HG03108 (cell line): ENCODE measurements around the gene RNF17.

ENCODE experiments used
- ATAC-seq: cut with Tn5 transposase; IDR thresholded peaks from one replicate; pipeline ENCODE4 v1.9.1; 2021; ENCODE audit warnings: moderate library complexity; ENCODE audit not compliant: unreplicated experiment

The RNF17 gene

DNA sequence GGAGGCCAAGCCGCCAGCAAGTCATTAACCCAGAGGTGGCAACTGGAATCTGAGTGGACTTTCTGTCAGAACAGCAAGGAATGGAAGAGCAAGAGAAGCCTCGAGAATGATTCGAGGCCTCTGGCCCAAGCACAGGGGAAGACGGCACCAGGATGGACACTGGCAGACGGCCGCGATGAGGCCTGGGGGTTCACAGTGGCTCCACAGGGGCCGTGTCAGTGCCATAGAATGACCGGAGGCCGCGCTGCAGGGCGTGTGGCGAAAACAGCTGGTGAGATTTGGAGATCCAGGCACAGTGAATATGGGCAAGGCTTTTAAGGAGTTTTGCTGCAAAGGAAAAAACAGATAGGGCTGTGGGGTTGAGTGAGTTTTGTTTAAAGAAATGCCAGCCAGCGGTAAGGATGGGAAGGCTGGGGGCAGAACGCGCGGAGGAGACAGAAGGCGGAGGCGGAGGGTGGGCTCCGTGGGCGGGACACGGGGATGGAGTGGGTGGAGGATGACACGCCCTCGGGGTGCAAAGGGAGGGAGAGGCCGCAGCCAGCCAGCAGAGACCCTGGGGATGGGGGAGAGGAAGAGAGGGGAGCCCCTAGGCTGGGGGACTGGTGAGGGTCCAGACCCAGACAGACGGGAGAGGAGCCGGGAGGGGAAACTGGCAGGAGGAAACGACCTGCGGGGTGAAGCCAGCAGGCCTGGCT lies 130.5 kb downstream of the RNF17 start:
- ATAC-seq, result no peak

GRCh38 chr13:24894972-24895300 lies 131.0 kb downstream of the RNF17 start:
- ATAC-seq, result no peak

DNA sequence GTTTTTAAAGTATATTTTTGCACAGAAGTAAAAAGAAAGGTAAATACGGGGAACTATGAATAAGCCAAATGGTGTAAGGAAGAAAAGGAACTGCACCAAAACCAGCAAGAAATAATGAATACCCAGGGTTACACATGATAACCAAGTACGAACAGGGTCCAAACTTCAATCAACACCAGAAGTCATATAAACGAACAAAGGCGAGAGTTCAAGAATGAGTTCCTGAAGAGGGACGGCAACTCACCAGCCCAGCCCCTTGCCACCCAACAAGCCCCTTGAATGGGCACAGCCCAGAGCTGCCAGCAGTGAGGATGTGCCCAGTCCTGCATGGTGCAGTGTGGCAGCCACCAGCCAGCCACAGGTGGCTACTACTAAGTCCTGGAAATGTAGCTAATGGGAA lies 132.1 kb downstream of the RNF17 start:
- no peak for ATAC-seq

DNA sequence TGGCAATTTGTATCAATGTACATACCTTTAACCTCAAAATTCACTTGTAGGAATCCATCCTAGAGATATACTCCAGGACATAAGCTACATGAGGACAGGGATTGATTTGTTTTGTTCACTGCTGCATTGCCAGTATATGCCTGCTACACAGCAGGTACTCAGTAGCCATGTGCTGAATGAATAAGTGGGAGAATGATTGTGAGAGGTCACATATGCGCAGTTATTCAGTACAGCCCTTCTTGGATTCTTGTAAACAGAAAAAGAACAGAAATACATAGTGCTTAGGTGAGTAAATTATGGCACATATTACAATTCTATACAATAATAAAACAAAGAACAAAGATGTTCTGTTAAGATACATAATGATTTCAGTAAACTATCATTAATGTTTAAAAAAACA lies 133.3 kb downstream of the RNF17 start:
- ATAC-seq, result no peak

GRCh38 chr13:24899601-24900000 lies 135.6 kb downstream of the RNF17 start:
- ATAC-seq, result no peak

DNA sequence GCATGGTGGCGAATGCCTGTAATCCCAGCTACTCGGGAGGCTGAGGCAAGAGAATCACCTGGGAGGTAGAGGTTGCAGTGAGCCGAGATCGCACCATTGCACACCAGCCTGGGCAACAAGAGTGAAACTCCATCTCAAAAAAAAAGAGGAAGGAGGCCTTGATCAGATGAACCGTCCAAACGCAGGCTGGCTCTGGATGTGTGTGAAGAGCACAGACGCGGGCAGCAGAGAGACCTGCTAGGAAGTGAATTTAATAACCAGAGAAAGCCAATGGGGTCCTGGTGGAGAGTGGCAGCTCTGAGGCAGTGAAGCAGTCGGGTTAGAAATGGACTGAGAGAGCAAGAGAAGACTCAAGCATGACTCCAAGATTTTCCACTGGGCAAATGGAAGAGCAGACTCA lies 136.5 kb downstream of the RNF17 start:
- ATAC-seq, result no peak

DNA sequence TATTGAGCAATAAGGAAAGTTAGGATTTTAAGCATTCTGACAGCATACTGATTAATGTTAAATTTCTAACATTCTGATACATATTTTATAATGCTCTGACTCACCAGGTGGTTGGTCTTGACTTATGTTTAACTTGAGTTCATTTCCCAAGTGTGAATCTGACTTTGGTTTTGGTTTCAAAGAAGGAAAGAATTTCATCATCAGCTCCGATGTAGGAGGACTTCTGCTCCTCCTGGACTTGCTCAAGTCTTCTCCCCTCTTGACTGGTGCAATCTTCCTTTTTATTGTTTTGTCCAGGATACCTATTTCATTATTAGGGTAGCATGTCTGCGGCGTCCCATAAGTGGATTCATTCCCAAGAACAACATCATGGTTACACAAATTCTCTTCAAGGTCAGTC lies 141.3 kb downstream of the RNF17 start:
- ATAC-seq, result no peak

GRCh38 chr13:24906268-24906667 lies 142.3 kb downstream of the RNF17 start:
- ATAC-seq, result no peak

GRCh38 chr13:24910502-24911132 lies 146.6 kb downstream of the RNF17 start:
- ATAC-seq, result no peak

DNA sequence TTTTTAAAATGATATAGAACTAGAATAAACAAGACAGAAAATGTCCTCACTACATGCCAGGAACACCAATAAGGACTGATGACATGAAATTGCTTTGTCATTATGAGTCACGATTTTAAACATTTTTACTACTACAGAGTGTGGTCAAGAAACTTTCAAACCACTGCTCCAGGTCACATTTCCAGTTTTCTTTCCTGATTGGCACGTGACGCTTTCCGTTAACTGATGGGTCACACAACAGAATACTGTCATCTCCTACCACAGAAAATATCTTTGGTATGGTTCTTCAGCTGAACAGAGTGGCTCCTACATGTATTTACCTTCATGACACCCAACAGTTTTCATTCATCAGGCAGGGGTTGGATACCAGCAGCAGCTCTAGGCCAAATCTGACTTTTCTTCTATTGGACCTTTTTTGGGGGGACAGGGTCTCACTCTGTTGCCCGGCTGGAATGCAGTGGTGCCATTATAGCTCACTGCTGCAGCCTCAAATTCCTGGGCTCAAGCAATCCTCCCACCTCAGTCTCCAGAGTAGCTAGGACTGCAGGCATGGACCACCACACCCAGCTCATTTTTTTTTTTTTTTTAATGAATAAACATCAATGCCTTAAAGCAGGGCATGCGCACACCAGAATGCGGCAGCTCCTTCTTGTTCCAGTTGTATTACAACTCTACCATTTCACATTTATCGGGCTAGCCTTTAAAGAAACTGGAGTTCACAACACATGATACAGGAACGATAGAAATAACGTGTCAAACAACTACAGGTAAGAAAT lies 147.4 kb downstream of the RNF17 start:
- ATAC-seq, result no peak

- no peak for ATAC-seq
Measured at GRCh38 chr13:24916464-24916863, 152.5 kb downstream of the RNF17 start.

- ATAC-seq, result no peak
Measured at GRCh38 chr13:24921003-24921402, 157.0 kb downstream of the RNF17 start.

GRCh38 chr13:24921881-24922280 lies 157.9 kb downstream of the RNF17 start:
- ATAC-seq, result no peak

GRCh38 chr13:24922387-24922744 lies 158.4 kb downstream of the RNF17 start:
- peak; percentile 13 for ATAC-seq

GRCh38 chr13:24922745-24923591 lies 159.0 kb downstream of the RNF17 start:
- peak; percentile 91 for ATAC-seq

GRCh38 chr13:24925318-24926231 lies 161.6 kb downstream of the RNF17 start:
- ATAC-seq, result no peak

DNA sequence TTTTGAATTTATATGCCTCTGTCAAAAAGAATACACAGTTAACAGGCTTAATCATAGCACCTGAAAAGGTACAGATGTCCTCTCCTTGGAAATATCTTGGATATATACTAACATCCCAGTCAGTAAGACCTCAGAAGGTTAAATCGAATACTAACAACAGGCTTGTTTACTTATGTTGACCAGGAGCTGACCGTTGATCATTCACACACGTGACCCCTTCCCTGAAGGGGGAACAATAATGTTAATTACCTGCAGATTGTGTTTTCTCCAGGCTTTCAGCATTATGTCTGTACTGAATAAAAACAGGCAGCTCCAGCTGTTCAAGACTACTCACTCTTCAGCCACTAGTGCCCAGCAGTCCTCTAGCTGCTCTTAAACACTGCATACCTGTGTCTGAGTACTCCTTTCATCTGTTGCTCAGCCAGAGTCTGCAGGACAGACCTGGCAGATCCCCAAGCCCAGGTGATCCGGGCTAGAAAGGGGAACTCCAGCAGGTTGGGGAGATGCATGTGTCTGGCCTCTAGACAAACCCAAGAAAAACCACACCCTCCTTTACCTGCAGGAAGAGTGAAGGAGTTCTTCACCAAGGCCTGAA lies 163.9 kb downstream of the RNF17 start:
- no peak for ATAC-seq

- ATAC-seq, result no peak
Measured at GRCh38 chr13:24929196-24929595, 165.2 kb downstream of the RNF17 start.
